NCI-H1694 treated with DMSO at 0.1 percent for 48 hours (cell line): Measurements from ENCODE around the gene CPT1C.
A peak's percentile ranks its signal among the peaks of the same experiment; 100 is the strongest.

Source experiments
- DNase-seq: peaks from one replicate; lab custom pipeline; 2025; lab: John Stamatoyannopoulos, UW

The CPT1C gene

DNA sequence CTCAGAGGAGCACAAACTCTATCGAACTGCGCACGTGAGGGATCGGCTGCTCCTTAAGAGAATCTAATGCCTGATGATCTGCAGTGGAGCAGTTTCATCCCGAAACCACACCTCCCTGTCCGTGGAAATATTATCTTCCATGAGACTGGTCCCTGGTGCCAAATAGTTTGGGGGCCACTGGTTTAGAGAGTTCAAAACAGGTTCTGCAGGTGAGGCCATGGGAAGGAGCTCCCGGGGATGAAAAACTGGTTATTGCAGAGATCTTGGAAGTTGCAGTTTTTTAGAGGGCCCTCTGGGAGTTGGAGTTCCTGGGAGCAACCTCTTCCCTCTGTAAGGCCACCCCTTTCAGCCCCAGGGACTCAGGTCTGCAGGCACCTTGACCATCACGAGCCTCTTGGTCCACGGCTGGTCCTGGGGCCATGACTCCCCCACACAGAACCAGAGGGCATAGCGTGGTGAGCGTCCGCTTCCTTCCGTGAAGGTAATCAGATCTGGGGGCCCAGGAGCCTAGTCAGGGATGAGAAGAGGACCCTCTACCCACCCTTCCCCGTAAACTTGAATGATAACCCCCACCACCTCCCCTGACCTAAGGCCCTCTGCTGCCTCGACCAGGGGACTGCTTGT, 30.5 kb upstream of the CPT1C start:
- no peak for DNase-seq

DNA sequence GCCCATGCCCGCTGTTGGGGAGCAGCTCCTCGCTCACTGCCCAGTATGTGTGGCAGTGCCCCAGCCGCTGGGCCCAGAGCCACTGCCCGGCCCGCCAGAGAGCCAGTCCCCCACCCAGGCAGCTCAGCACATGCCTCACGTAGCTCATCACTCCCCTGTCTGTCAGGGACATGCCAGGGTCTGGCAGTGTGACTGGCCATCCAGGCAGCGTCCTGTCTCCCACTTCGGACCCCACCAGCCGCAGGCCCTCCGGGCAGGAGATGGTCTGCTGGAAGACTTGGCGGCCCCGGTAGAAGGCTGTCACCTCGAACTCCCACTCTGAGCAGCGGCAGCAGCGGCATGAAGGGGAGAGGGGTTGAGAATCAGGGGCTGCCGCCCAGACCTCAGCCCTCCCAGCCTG, 28.9 kb upstream of the CPT1C start:
- DNase-seq, result no peak

GRCh38 chr19:49663224-49663623, 27.7 kb upstream of the CPT1C start:
- no peak for DNase-seq

- peak; percentile 52 for DNase-seq
Measured at GRCh38 chr19:49664171-49665035, 26.5 kb upstream of the CPT1C start.

DNA sequence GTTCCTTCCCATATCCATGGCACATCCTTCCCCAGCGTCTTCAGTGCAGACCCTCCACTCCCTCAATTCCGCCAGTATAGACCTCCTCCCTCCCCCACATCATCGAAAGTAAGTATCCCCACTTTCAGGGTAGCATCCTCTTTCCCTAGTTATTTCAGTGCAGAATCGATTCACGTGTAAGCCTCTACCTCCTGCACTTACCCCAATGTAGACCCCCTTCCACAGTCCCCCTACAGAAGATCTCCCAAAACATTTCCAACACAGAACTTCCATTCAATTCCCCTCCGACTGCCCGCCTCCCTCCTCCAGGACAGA, 25.9 kb upstream of the CPT1C start:
- DNase-seq, result no peak

DNA sequence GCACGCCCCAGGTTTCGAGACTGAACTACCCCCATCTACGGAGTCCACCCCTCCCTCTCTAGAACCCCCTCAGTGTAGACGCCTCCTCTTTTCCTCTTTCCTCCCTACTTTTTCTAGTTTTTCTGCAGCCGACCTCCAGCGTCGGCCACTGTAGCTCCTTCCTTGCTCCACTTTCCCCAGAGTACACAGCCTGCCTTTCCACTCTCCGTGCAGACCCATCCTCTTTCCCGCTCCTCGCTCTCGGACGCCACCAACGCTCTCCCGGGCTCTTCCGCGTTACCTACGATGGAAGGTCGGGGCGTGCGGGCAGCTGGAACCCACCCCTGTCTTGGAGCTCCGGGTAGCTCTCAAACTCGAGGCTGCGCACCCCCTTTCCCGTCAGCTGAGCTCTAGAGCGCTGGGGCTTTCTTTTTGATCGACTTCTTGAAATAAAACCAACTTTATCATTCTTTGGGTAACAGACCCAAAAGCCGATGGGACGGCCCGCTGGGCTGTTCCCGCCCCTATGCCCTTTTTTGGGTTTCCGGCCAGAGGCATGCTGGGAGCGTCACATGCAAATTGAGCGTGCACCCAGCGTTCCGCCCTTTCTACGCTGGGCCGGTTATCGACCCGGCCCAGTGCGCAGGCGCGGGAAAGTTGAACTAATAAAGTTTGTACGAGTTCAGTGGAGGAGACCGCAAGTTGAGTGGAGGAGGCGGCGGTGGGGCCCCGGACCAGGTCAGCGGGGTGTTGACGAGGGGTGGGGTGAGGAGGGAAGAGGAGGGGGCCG, 25.4 kb upstream of the CPT1C start, which contains the start of the genes BCL2L12 and IRF3:
BCL2L12 (plus strand) TSS at position 583 of the 769 bp plus-strand sequence. CDS start 760 bp downstream, outside the sequence.
IRF3 (minus strand) TSS at position 507 of the 769 bp plus-strand sequence. CDS start 1,019 bp downstream, outside the sequence.
- DNase-seq, result peak; percentile 85

GRCh38 chr19:49666120-49666444, 24.8 kb upstream of the CPT1C start:
- no peak for DNase-seq

DNA sequence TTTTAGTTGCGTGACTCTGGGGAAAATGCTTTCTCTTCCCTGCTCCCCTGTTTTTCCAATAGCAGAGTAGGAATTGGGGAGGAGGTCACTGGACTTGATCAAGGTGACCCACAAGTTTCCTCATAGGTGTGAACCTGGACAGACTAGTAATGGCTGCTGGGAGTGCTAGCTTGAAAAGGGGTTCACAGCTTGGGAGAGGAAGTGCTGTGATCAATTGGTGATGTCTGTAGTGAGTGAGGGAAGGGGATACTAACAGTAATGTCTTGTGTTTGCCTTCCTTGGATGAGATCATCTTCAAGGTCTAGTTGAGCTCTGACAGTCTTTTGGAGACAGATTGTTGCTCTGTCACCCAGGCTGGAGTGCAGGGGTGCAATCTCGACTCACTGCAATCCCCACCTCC, 23.4 kb upstream of the CPT1C start:
- no peak for DNase-seq

DNA sequence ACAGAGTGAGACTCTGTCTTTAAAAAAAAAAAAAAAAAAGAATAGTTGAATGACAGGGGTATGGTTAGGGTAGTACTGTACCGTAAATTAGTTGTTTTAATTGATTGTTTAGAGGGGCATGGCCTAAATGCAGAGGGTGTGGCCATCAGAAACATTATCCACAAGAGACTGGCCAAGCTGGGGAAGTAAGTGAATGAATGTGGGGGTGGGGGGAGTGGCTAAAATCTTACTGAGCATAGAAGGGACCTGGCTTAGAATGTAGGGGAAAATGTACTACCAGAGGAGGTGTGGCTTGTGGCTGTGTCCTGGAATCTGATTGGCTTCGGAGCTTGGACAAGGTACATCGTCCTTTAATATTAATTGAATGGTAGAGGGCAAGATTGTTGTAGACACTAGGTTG, 21.4 kb upstream of the CPT1C start:
- DNase-seq, result no peak

DNA sequence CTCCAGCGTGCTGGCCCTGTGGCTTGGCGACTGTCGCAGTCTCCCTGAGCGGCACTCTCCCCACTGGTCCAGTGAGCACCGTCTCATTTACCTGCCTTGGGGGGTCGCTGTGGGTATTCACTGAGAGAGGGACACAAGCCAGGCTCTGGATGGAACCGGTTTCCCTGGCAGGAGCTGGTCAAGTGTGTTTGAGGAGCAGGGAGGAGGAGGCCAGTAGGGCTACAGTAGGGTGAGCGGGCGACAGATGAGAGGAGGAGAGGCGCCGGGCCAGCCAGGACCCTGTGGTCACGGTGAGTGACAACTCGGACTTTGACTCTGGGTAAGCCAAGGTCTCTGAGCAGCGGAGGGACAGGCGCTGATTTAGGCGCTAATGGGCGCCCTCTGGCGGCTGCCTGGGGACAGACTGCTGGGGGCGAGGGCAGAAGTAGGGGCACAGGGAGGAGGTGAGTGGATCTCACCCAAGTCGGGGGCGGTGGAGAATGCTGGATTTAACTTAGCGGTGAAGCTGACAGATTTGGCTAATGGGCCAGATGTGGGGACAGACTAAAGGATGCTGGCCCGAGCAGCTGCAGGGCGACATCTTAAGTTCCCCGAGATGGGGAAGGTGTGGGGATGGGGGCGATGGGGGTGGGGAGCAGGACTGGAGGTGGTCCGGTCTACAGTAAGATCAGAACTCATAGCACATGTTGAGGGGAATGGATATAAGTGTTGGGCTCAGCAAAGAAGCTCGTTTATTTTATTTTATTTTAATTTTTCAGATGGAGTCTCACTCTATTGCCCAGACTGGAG, 18.6 kb upstream of the CPT1C start:
- peak; percentile 70 for DNase-seq

- DNase-seq, result peak; percentile 98
Measured at GRCh38 chr19:49676136-49676783, 14.7 kb upstream of the CPT1C start.

DNA sequence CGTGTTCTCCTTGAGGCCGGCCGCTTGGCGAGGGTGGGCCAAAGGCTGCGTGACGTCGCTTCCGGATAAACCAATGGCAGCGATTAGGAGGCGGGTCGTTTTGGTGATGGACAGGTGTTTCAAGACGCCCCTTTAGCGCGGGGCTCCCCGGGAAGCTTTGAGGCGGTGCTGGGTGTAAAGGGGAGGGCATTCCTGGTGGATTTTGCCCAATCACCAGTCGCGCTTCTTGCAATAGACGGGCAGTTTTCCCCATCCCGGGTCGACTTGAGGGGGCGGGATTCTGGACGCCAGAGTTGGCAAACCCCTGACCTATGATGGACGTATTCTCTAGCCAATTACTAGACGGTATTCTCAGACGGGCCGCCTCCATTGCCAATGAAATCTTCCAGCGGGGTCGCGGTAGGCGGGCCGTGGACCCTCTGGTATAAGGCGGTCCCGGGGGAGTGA, 14.1 kb upstream of the CPT1C start:
- peak; percentile 100 for DNase-seq

DNA sequence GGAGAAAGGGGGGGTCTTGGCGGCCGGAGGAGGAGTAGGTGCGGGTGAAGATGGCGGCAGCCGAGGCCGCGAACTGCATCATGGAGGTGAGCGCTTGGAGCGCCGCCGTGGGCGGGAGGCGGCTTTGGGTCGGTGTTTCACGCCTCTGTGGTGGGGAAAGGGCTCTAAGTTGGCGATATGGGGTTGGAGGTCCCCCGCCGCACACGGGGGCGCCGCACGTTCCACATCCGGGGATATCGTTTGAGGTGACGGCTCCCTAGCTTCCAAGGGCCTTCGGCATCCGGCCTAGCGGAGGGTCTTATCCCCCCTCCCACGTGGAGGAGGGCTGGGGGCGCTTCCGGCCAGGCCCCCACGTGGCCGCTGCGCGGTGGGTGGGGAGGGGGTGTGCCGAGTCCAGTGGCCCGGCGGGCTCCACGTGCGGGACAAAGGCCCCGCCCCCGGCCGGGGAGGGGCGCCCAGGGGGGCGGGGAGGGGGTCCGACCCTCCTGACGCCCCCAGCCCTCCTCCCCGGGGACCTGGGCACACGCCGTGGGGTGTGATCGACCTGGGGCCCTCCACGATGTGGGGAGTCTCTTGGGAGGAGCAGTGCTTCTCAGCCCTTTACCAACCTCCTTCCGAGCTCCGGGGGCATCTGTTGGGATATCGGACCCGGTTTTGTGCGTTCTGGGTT, 13.6 kb upstream of the CPT1C start, which contains the start of gene PRMT1:
PRMT1 (plus strand) TSS at position 41 of the 670 bp plus-strand sequence; CDS start at position 51, 10 bp downstream.
- peak; percentile 61 for DNase-seq

DNA sequence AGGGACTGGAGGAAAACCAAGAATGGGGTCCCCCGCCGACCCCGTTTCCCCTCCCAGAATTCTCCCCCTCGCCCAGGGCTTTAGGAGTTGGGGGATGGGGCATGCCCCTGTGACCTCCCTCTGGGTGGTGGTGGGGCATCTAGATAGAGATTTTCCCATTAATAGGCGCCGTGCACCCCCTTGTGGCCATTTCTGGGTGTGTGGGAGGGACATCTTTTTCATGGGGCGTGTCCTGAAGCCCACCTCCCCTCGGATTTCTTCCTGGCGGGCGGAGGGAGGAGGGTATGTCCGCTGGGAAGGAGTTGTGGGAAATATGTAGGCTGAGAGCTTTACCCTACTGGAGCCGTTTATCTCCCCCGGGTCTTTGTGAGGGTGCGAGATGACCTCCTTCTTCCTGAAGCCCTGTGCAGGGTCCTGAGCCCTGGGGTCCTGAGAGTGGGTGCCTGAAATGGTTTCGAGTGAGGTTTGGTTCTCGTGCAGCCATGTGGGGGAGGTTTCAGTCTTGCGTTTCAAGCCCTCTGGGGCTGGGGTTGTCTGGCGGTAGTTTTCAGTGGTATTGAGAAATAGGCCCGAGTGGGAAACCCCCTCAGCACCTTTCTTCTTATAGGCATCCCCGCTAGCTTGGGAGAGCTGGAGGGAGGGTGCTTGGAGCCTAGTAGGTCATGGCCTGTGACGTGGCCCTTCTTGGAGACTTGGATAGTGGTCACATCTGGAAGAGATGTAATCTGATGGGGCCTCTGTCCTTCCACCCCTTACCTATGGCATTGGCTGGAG, 12.8 kb upstream of the CPT1C start:
- peak; percentile 87 for DNase-seq

- DNase-seq, result no peak
Measured at GRCh38 chr19:49678985-49679770, 11.7 kb upstream of the CPT1C start.

DNA sequence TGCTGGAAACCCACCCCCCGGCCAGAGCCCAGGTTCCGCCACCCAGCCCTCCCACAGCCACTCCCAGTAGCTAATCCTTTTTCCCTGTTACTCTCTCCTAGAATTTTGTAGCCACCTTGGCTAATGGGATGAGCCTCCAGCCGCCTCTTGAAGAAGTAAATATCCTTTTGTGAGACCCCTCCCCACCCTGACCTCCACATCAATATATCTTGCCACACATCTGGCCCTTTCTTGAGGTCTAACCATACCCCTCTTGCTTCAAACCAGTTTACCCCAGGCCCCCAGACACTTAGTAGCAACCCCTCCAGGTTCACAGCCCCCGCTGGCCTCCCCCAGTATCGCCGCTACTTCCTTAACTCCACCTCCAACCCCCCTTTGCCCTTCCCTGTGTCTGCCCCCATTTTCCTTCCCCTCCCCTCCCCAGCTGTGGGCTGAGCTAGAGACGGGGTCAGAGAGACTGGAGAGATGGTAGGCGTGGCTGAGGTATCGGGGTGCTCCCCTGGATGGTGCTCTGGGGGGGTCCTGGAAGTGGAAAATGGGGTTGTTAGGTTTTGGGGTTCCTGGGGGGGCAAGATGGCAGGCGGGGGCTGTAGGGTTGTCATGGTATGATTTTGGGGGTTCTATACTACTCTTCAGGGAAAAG, 11.0 kb upstream of the CPT1C start:
- DNase-seq, result no peak

DNA sequence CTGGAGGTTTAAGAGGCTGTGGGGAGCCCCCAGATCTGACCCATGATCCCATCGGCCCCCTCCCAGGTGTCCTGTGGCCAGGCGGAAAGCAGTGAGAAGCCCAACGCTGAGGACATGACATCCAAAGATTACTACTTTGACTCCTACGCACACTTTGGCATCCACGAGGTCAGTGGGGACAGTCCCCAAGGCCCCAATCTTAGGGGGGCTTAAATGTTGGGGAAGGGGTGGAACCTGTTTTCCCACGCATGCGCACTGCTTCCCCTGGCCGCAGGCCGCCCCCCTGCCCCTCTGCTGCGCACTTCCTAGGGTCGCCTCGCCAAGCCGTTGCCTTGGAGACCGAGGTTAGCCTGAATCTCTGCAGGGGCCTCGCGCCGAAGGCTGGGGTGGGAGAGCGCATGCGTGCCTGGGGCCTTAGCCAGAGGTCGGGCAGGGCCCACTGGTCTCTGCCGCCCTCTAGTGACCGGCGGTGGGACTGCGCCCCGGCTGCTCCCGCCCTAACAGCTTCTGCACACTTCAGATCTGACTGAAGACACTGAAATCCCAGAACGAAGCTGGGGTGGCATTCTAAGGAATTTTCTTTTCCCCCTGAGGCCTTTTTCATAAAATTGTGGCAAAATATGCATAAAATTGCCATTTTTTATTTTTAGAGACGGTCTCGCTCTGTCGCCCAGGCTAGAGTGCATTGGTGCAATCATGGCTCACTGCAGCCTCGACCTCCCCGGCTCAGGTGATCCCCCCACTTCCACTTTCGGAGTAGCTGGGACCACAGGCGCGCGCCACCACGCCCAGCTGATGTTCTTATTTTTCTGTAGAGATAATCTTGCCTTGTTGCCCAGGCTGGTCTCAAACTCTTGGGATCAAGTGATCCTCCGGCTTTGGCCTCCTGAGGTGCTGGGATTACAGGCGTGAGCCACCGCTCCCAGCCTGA, 10.2 kb upstream of the CPT1C start:
- peak; percentile 79 for DNase-seq
